GM12878 (cell line): Measurements from ENCODE around the gene KIFC3. TPM values are rescaled to one million over a fixed set of nuclear protein-coding genes. Genes with fewer than 3 reads are reported as not detected.

Source experiments
- ATAC-seq: fragments of 200-7000 bp; cut with Tn5 transposase; 3 replicates; pipeline ENCODE4 v1.9.1; 2020; ENCODE audit warnings: mild to moderate bottlenecking, moderate library complexity
- BruUV-seq: library from RNA; stranded (reverse); fragments of 400-500 nt; replicated peaks from 2 replicates; lab custom pipeline; 2021; lab: Mats Ljungman, UMichigan
- CTCF ChIA-PET: fragments of 300-600 bp; sonication (Branson Sonifier 250); formaldehyde crosslinking; extraction: SDS; loops from one replicate; lab custom pipeline; 2021; ENCODE audit warnings: inconsistent platforms; lab: Yijun Ruan, JAX
- POLR2A ChIA-PET: fragments of 350-600 bp; formaldehyde crosslinking; extraction: SDS; loops from one replicate; lab custom pipeline; 2021; ENCODE audit warnings: inconsistent platforms; lab: Charles Lee
- RAD21 ChIA-PET: fragments of 300-600 bp; sonication (Branson Sonifier 250); formaldehyde crosslinking; loops from one replicate; lab custom pipeline; 2023; ENCODE audit warnings: antibody characterized with exemption; ENCODE audit not compliant: unreplicated experiment; lab: Charles Lee
- SMC1A ChIA-PET: fragments of 300-600 bp; sonication (Branson Sonifier 250); formaldehyde crosslinking; loops from one replicate; lab custom pipeline; 2023; ENCODE audit not compliant: unreplicated experiment, uncharacterized antibody; lab: Charles Lee
- DNase-seq: peaks from one replicate; pipeline ENCODE4 v3.0.0-alpha.2; 2011; ENCODE audit warnings: low read depth, low spot score
- FAIRE-seq: peaks from 3 replicates; lab custom pipeline; 2011; peaks lifted over from hg19 to GRCh38; lab: Jason Lieb, UNC
- H2AFZ ChIP-seq: 2 replicates; pipeline ENCODE4 v1.6.0; 2011; ENCODE audit warnings: low read depth, low read length, control low read depth; ENCODE audit not compliant: control insufficient read depth
- H3K27ac ChIP-seq: 2 replicates; pipeline ENCODE4 v1.5.1; 2011; ENCODE audit warnings: control low read depth; ENCODE audit not compliant: control insufficient read depth, insufficient read depth
- H3K27me3 ChIP-seq, 2 experiments: replicated peaks in 1 of 2; 2 replicates each; pipeline versions ENCODE4 v1.6.0 to v1.6.1; 2011; ENCODE audit warnings: low read length in 1 of 2; ENCODE audit not compliant: control insufficient read depth in 2 of 2, insufficient read depth in 2 of 2
- H3K36me3 ChIP-seq, 2 experiments: 2 replicates each; pipeline ENCODE4 v1.5.1; 2011; ENCODE audit warnings: low read length in 1 of 2; ENCODE audit not compliant: control insufficient read depth in 2 of 2, insufficient read depth in 2 of 2
- H3K4me1 ChIP-seq: 2 replicates; pipeline ENCODE4 v1.6.1; 2011; ENCODE audit warnings: mild to moderate bottlenecking, low read length, moderate library complexity, mixed read lengths; ENCODE audit not compliant: control insufficient read depth, insufficient read depth
- H3K4me2 ChIP-seq: 2 replicates; pipeline ENCODE4 v1.6.0; 2011; ENCODE audit warnings: control low read depth; ENCODE audit not compliant: control insufficient read depth, insufficient read depth
- H3K4me3 ChIP-seq: fragments of 200-600 bp; sonication (generic); 2 replicates; pipeline ENCODE4 v1.5.1; 2016
- H3K79me2 ChIP-seq: 2 replicates; pipeline ENCODE4 v1.6.0; 2011; ENCODE audit warnings: low read length; ENCODE audit not compliant: control insufficient read depth, insufficient read depth
- H3K9ac ChIP-seq: 2 replicates; pipeline ENCODE4 v1.8.0; 2011; ENCODE audit warnings: low read length, control low read depth, mixed read lengths; ENCODE audit not compliant: control insufficient read depth, insufficient read depth
- H3K9me3 ChIP-seq: replicated peaks from 3 replicates; pipeline ENCODE4 v1.5.1; 2011; ENCODE audit warnings: mild to moderate bottlenecking, low read length; ENCODE audit not compliant: control insufficient read depth, insufficient read depth
- H4K20me1 ChIP-seq: 2 replicates; pipeline ENCODE4 v1.6.0; 2011; ENCODE audit not compliant: control insufficient read depth, insufficient read depth
- DPF2 ChIP-seq: fragments of 450-650 bp; IDR thresholded peaks from 2 replicates; pipeline ENCODE4 v1.6.1; 2017; ENCODE audit warnings: mild to moderate bottlenecking
- HCFC1 ChIP-seq: fragments of 150-350 bp; IDR thresholded peaks from 2 replicates; pipeline ENCODE4 v1.6.1; 2014; ENCODE audit warnings: low read length
- HDGF ChIP-seq: fragments of 450-650 bp; IDR thresholded peaks from 2 replicates; pipeline ENCODE4 v1.6.1; 2016; ENCODE audit warnings: antibody characterized with exemption
- MEF2B ChIP-seq: fragments of 450-650 bp; IDR thresholded peaks from 2 replicates; pipeline ENCODE4 v1.6.1; 2018; ENCODE audit warnings: mild to moderate bottlenecking, moderate library complexity; ENCODE audit not compliant: partially characterized antibody, poor library complexity, severe bottlenecking
- MYC ChIP-seq: IDR thresholded peaks from 2 replicates; pipeline ENCODE4 v1.6.1; 2011; ENCODE audit warnings: mild to moderate bottlenecking, low read length, moderate library complexity, inconsistent platforms; ENCODE audit not compliant: insufficient read depth, insufficient replicate concordance, insufficient read length, severe bottlenecking
- RBBP5 ChIP-seq: fragments of 200-600 bp; sonication (generic); conservative IDR thresholded peaks from 2 replicates; pipeline ENCODE4 v1.6.1; 2016
- SIX5 ChIP-seq: IDR thresholded peaks from 2 replicates; pipeline ENCODE4 v1.6.1; 2011; ENCODE audit warnings: mild to moderate bottlenecking, low read depth, low read length, moderate library complexity; ENCODE audit not compliant: severe bottlenecking
- SUPT20H ChIP-seq: IDR thresholded peaks from 2 replicates; pipeline ENCODE4 v1.6.1; 2011; ENCODE audit warnings: low read depth, mild to moderate bottlenecking, low read length, moderate library complexity, borderline replicate concordance; ENCODE audit not compliant: control insufficient read depth
- ZNF274 ChIP-seq: IDR thresholded peaks from one replicate; pipeline ENCODE4 v1.8.0; 2011; ENCODE audit not compliant: insufficient read length, insufficient read depth
- WGBS: methylation state at CpG from one replicate; pipeline ENCODE4 v1.1.6; 2016; ENCODE audit warnings: low lambda C conversion rate; ENCODE audit not compliant: insufficient replicate concordance, insufficient coverage; ENCODE audit errors: missing lambda C conversion rate; 5-methylcytosine and 5-hydroxymethylcytosine counted together
- in situ Hi-C: fragments of 300-500 bp; cut with MboI; formaldehyde crosslinking; loops from 9 replicates; pipeline ENCODE4 v1.14.3; 2018; ENCODE audit warnings: mixed read lengths
- intact Hi-C: fragments of 100-400 bp; cut with micrococcal nuclease; formaldehyde crosslinking; loops from one replicate; pipeline ENCODE4 v1.14.2; 2022; ENCODE audit not compliant: unreplicated experiment
- polyA plus RNA-seq, 11 experiments: library from polyadenylated mRNA; depleted of rRNA in 4 of 11; unstranded in 6 of 11; stranded (reverse) in 5 of 11; fragments of >200 nt; fragmentation: Nextera tagmentation in 4 of 11; fragmentation: Illumina TruSeq in 1 of 11; extraction: Ambion mirVana in 4 of 11; extraction: Trizol in 1 of 11; gene quantifications; 1 replicate in 1 of 11; 2 replicates in 10 of 11; pipeline versions ENCODE4 v1.2.1 to v1.2.3, GENCODE V29; 2011 to 2016; ENCODE audit warnings: inconsistent platforms in 2 of 11, missing spikeins in 2 of 11, low read depth in 1 of 11
- total RNA-seq, 4 experiments: library from RNA; depleted of rRNA in 3 of 4; stranded (reverse); fragments of >200 nt in 3 of 4; fragmentation: Illumina TruSeq in 1 of 4; extraction: Trizol in 1 of 4; gene quantifications; 2 replicates each; pipeline versions ENCODE4 v1.2.1 to v1.2.3, GENCODE V29; 2013 to 2021
- TF ChIP-seq, protein P1 (sequence below): fragments of 450-650 bp; IDR thresholded peaks from 2 replicates; pipeline ENCODE4 v1.6.1; 2017; ENCODE audit warnings: mild to moderate bottlenecking
- TF ChIP-seq, protein P2 (sequence below): IDR thresholded peaks from 2 replicates; pipeline ENCODE4 v1.6.1; 2011; ENCODE audit warnings: borderline replicate concordance, low read depth, mild to moderate bottlenecking, moderate library complexity, mixed read lengths, low read length; ENCODE audit not compliant: insufficient read depth; ENCODE audit errors: extremely low read length
- TF ChIP-seq, protein P3 (sequence below): fragments of 450-650 bp; formaldehyde crosslinking; IDR thresholded peaks from 2 replicates; pipeline ENCODE4 v1.4.0; 2022; ENCODE audit warnings: mild to moderate bottlenecking, moderate library complexity

KIFC3 gene
- total and polyA plus RNA-seq, 10 of the 15 experiments (the other 5 are each of a cell fraction or from before 2014, with no cell fraction given) = 0.22 to 1.3 (median 0.26) TPM; not detected in 3

DNA sequence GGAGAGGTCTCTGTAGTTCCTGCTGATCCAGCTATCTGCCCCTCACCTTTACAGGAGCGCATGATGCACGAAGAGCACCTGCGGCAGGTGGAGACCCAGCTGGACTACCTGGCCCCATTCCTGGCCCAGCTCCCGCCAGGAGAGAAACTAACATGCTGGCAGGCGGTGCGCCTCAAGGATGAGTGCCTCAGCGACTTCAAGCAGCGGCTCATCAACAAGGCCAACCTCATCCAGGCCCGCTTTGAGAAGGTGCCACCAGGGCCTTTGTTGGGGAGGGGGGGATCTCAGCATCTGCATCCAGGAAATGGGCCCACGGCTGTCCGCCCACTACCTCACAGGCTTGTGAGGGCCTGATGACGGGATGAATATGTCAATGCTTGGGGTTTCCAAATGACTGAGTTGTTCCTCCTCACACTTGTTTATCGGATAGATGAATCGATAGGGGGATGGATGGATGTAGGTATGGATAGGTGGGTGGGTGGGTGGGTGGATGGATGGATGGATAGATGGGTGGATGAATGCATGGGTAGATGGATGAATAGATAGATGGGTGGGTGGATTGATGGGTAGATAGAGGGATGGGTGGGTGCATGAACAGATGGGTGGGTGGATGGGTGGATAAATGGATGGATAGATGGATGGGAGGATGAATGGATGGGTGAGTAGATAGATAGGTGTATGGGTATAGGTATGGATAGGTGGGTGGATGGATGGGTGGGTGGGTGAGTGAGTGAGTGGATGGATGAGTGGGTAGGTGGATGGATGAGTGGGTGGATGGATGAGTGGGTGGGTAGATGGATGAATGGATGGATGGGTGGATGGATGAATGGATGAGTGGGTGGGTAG, 73.7 kb downstream of the KIFC3 start:
- ChIA-PET RAD21 (no interaction called here), POLR2A (no interaction called here), CTCF (interaction anchor here (1.4 kb wide), 1 partner anchor 152 kb away, joined by 3 read pairs; no protein-coding TSS in a partner anchor), SMC1A (interaction anchor here (0.8 kb wide), 1 partner anchor 82 kb away, joined by 3 read pairs; no protein-coding TSS in a partner anchor)
- intact Hi-C loops (no loop called here), in situ Hi-C loops (no loop called here)
- 67% methylated on average over 14 of the region's 14 CpGs for WGBS
- H3K4me3 ChIP-seq = no peak overlapping the region
- FAIRE-seq (no peak), ATAC-seq (no peak), DNase-seq (no peak)
- H3K27me3 ChIP-seq = no peaks in the 10 kb centered on the region
- H3K4me2 ChIP-seq = no peak overlapping the region
- H3K79me2 ChIP-seq = no peaks in the 10 kb centered on the region
- H2AFZ ChIP-seq = no peak overlapping the region
- H3K9ac ChIP-seq = no peak overlapping the region
- no TSS peak for BruUV-seq
- H3K4me1 ChIP-seq = no peaks in the 10 kb centered on the region
- H4K20me1 ChIP-seq = no peaks in the 10 kb centered on the region
- no peak overlapping the region for H3K27ac ChIP-seq
- peaks cover 4% of the 10 kb centered on the region; the same call in 2 of the 3 replicates for H3K9me3 ChIP-seq
- no peaks in the 10 kb centered on the region for H3K36me3 ChIP-seq
- TF ChIP-seq, protein P1, sequence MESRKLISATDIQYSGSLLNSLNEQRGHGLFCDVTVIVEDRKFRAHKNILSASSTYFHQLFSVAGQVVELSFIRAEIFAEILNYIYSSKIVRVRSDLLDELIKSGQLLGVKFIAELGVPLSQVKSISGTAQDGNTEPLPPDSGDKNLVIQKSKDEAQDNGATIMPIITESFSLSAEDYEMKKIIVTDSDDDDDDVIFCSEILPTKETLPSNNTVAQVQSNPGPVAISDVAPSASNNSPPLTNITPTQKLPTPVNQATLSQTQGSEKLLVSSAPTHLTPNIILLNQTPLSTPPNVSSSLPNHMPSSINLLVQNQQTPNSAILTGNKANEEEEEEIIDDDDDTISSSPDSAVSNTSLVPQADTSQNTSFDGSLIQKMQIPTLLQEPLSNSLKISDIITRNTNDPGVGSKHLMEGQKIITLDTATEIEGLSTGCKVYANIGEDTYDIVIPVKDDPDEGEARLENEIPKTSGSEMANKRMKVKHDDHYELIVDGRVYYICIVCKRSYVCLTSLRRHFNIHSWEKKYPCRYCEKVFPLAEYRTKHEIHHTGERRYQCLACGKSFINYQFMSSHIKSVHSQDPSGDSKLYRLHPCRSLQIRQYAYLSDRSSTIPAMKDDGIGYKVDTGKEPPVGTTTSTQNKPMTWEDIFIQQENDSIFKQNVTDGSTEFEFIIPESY = no peak
- TF ChIP-seq DPF2 (no peak), MEF2B (no peak), HCFC1 (no peak), ZNF274 (no peak), SIX5 (no peak), SUPT20H (no peak), RBBP5 (no peak), HDGF (no peak), MYC (no peak)
- TF ChIP-seq, protein P2, sequence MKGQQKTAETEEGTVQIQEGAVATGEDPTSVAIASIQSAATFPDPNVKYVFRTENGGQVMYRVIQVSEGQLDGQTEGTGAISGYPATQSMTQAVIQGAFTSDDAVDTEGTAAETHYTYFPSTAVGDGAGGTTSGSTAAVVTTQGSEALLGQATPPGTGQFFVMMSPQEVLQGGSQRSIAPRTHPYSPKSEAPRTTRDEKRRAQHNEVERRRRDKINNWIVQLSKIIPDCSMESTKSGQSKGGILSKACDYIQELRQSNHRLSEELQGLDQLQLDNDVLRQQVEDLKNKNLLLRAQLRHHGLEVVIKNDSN = no peak
- TF ChIP-seq, protein P3, sequence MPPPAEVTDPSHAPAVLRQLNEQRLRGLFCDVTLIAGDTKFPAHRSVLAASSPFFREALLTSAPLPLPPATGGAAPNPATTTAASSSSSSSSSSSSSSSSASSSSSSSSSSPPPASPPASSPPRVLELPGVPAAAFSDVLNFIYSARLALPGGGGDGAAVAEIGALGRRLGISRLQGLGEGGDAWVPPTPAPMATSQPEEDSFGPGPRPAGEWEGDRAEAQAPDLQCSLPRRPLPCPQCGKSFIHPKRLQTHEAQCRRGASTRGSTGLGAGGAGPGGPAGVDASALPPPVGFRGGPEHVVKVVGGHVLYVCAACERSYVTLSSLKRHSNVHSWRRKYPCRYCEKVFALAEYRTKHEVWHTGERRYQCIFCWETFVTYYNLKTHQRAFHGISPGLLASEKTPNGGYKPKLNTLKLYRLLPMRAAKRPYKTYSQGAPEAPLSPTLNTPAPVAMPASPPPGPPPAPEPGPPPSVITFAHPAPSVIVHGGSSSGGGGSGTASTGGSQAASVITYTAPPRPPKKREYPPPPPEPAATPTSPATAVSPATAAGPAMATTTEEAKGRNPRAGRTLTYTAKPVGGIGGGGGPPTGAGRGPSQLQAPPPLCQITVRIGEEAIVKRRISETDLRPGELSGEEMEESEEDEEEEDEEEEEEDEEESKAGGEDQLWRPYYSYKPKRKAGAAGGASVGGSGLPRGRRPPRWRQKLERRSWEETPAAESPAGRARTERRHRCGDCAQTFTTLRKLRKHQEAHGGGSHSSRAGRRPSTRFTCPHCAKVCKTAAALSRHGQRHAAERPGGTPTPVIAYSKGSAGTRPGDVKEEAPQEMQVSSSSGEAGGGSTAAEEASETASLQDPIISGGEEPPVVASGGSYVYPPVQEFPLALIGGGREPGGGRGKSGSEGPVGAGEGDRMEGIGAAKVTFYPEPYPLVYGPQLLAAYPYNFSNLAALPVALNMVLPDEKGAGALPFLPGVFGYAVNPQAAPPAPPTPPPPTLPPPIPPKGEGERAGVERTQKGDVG = no peak
